PC-9 (cell line): ENCODE results near the gene RGS6. TPM values are rescaled to one million over a fixed set of nuclear protein-coding genes. Genes with fewer than 3 reads are reported as not detected.

Source experiments
- BruUV-seq: library from RNA; stranded (reverse); fragments of 400-500 nt; replicated peaks from 2 replicates; lab custom pipeline; 2021; lab: Mats Ljungman, UMichigan
- CTCF ChIA-PET: fragments of 300-600 bp; sonication (Branson Sonifier 250); formaldehyde crosslinking; loops from one replicate; lab custom pipeline; 2022; ENCODE audit warnings: antibody characterized with exemption; lab: Charles Lee
- POLR2A ChIA-PET: fragments of 300-600 bp; sonication (Branson Sonifier 250); formaldehyde crosslinking; loops from one replicate; lab custom pipeline; 2022; ENCODE audit warnings: antibody characterized with exemption; ENCODE audit not compliant: unreplicated experiment; lab: Charles Lee
- DNase-seq, 2 experiments: peaks; one replicate each; pipeline versions ENCODE4 v3.0.0 to v3.0.0-alpha.2; 2015 to 2022; ENCODE audit warnings: mixed read lengths in 1 of 2
- H2AFZ ChIP-seq: fragments of 200-600 bp; sonication (generic); 2 replicates; pipeline ENCODE4 v1.8.1; 2017; ENCODE audit warnings: antibody characterized with exemption
- H3F3A ChIP-seq: fragments of 200-600 bp; sonication (generic); 2 replicates; pipeline ENCODE4 v1.8.1; 2017; ENCODE audit warnings: antibody characterized with exemption, mild to moderate bottlenecking, low read depth; ENCODE audit not compliant: insufficient read depth
- H3K27ac ChIP-seq: fragments of 200-600 bp; sonication (generic); 2 replicates; pipeline ENCODE4 v1.6.1; 2016; ENCODE audit warnings: mixed run types
- H3K27me3 ChIP-seq: fragments of 200-600 bp; sonication (generic); 2 replicates; pipeline ENCODE4 v1.6.1; 2016; ENCODE audit warnings: low read depth, mixed run types; ENCODE audit not compliant: insufficient read depth
- H3K36me3 ChIP-seq: fragments of 200-600 bp; sonication (generic); 2 replicates; pipeline ENCODE4 v1.6.1; 2016; ENCODE audit warnings: low read depth, mixed run types
- H3K4me1 ChIP-seq: fragments of 200-600 bp; sonication (generic); replicated peaks from 2 replicates; pipeline ENCODE4 v1.6.1; 2016; ENCODE audit warnings: mixed run types; ENCODE audit not compliant: insufficient read depth
- H3K4me2 ChIP-seq: fragments of 200-600 bp; sonication (generic); 2 replicates; pipeline ENCODE4 v1.6.1; 2017; ENCODE audit warnings: mixed run types
- H3K4me3 ChIP-seq: fragments of 200-600 bp; sonication (generic); 2 replicates; pipeline ENCODE4 v1.6.1; 2016; ENCODE audit warnings: mixed run types
- H3K79me2 ChIP-seq: fragments of 200-600 bp; sonication (generic); 2 replicates; pipeline ENCODE4 v1.6.1; 2017; ENCODE audit warnings: low read depth, mixed run types
- H3K9me2 ChIP-seq: fragments of 200-600 bp; sonication (generic); 2 replicates; pipeline ENCODE4 v1.8.1; 2017; ENCODE audit warnings: mild to moderate bottlenecking; ENCODE audit not compliant: insufficient read depth
- H3K9me3 ChIP-seq: fragments of 200-600 bp; sonication (generic); 2 replicates; pipeline ENCODE4 v1.8.1; 2016; ENCODE audit warnings: low read depth; ENCODE audit not compliant: insufficient read depth
- H4K20me1 ChIP-seq: fragments of 200-600 bp; sonication (generic); 2 replicates; pipeline ENCODE4 v1.8.1; 2017; ENCODE audit not compliant: insufficient read depth
- EZH2 ChIP-seq: fragments of 200-600 bp; sonication (generic); IDR thresholded peaks from 2 replicates; pipeline ENCODE4 v1.8.0; 2017; ENCODE audit warnings: antibody characterized with exemption, low read depth
- intact Hi-C: fragments of 100-400 bp; cut with micrococcal nuclease; formaldehyde crosslinking; loops from one replicate; pipeline ENCODE4 v1.10.0; 2022; ENCODE audit not compliant: unreplicated experiment
- total RNA-seq: library from RNA; stranded (reverse); gene quantifications from 2 replicates; pipeline ENCODE4 v1.2.3, GENCODE V29; 2021
- TF ChIP-seq, protein P1 (sequence below): fragments of 200-600 bp; sonication (generic); conservative IDR thresholded peaks from 2 replicates; pipeline ENCODE4 v1.6.1; 2017; ENCODE audit warnings: mixed run types, antibody characterized with exemption, mild to moderate bottlenecking, moderate library complexity

RGS6 gene
- total RNA-seq, 1 experiment from 2014 or later: not detected

DNA sequence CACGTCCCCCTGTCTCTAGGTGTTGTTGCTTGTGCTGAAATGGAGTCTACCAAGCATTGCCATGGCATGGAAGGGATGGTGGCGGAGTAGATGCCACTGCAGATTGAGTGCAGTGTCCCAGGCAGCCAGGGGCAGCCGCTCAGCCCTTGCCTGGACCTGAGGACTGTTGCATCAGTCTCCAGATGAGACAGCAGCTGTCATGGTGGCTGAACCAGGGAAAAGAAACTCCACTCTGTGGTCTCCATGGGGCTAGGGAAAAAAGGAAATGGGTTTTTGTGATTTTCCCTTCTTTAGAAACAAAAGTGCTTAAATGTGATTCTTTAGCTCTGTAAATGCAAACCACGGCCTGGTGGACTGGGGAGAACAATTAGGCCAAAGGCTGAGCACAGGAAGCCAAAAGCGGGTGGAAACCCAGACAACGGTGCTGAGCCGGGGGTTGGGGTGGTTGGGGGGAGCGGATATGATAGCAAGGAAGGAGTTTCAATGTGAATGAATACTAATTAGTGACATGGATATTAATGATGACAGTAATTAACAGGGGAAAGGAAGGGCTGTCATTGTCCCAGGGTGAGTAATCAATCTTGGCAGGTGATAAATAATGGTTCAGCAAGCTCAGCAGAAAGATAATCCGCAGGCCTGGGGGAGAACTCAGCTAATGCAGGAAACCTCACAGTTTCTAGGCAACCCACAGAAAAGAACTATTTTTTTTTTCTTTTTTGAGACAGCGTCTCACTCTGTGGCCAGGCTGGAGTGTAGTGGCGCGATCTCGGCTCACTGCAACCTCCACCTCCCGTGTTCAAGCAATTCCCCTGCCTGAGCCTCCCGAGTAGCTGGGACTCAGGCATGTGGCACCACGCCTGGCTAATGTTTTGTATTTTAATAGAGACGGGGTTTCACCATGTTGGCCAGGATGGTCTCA, 519.1 kb downstream of the RGS6 start:
- ChIA-PET POLR2A (no interaction called here), CTCF (no interaction called here)
- TF ChIP-seq, protein P1, sequence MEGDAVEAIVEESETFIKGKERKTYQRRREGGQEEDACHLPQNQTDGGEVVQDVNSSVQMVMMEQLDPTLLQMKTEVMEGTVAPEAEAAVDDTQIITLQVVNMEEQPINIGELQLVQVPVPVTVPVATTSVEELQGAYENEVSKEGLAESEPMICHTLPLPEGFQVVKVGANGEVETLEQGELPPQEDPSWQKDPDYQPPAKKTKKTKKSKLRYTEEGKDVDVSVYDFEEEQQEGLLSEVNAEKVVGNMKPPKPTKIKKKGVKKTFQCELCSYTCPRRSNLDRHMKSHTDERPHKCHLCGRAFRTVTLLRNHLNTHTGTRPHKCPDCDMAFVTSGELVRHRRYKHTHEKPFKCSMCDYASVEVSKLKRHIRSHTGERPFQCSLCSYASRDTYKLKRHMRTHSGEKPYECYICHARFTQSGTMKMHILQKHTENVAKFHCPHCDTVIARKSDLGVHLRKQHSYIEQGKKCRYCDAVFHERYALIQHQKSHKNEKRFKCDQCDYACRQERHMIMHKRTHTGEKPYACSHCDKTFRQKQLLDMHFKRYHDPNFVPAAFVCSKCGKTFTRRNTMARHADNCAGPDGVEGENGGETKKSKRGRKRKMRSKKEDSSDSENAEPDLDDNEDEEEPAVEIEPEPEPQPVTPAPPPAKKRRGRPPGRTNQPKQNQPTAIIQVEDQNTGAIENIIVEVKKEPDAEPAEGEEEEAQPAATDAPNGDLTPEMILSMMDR: no peak
- no peak for TF ChIP-seq EZH2
- Histone ChIP-seq H3K4me2 (no peak overlapping the region), H4K20me1 (no peaks in the 10 kb centered on the region), H3K27me3 (peaks cover 74% of the 10 kb centered on the region), H2AFZ (no peak overlapping the region), H3K27ac (no peak overlapping the region), H3K4me1 (no peaks in the 10 kb centered on the region), H3F3A (no peaks in the 10 kb centered on the region), H3K4me3 (no peak overlapping the region), H3K79me2 (no peaks in the 10 kb centered on the region), H3K9me3 (no peaks in the 10 kb centered on the region), H3K9me2 (no peaks in the 10 kb centered on the region), H3K36me3 (no peaks in the 10 kb centered on the region)
- intact Hi-C loops: no loop called here
- no peak for DNase-seq
- no TSS peak for BruUV-seq

DNA sequence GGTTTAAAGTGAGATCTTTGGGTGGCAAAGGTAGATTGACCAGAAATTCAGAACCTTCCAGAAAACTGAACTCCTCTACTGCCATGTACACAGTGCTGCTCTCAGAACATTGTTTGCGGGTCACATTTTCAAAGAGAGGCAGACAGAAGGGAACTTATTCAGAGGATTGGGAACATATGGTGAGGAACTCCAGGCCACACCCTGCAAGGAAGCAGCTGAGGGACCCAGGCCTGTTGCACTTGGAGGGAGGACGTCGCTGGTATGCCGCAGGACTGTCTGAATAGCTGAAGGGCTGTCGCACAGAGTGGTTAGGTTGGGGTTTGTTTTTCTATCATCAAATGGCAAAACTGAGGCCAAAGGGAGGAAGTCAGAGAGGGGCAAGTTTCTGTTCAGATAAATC, 520.5 kb downstream of the RGS6 start:
- no peak overlapping the region for H3K4me3 ChIP-seq
- H3K27me3 ChIP-seq: peaks cover 70% of the 10 kb centered on the region
- TF ChIP-seq, protein P1: no peak
- TF ChIP-seq EZH2: no peak
- no peak overlapping the region for H2AFZ ChIP-seq
- H3K9me2 ChIP-seq: no peaks in the 10 kb centered on the region
- intact Hi-C loops: no loop called here
- H3K36me3 ChIP-seq: no peaks in the 10 kb centered on the region
- BruUV-seq: no TSS peak
- no peaks in the 10 kb centered on the region for H3K79me2 ChIP-seq
- no peak overlapping the region for H3K27ac ChIP-seq
- no peak overlapping the region for H3K4me2 ChIP-seq
- no peaks in the 10 kb centered on the region for H3F3A ChIP-seq
- POLR2A ChIA-PET: no interaction called here
- no peaks in the 10 kb centered on the region for H4K20me1 ChIP-seq
- no peaks in the 10 kb centered on the region for H3K9me3 ChIP-seq
- H3K4me1 ChIP-seq: no peaks in the 10 kb centered on the region
- no peak for DNase-seq
- CTCF ChIA-PET: no interaction called here

DNA sequence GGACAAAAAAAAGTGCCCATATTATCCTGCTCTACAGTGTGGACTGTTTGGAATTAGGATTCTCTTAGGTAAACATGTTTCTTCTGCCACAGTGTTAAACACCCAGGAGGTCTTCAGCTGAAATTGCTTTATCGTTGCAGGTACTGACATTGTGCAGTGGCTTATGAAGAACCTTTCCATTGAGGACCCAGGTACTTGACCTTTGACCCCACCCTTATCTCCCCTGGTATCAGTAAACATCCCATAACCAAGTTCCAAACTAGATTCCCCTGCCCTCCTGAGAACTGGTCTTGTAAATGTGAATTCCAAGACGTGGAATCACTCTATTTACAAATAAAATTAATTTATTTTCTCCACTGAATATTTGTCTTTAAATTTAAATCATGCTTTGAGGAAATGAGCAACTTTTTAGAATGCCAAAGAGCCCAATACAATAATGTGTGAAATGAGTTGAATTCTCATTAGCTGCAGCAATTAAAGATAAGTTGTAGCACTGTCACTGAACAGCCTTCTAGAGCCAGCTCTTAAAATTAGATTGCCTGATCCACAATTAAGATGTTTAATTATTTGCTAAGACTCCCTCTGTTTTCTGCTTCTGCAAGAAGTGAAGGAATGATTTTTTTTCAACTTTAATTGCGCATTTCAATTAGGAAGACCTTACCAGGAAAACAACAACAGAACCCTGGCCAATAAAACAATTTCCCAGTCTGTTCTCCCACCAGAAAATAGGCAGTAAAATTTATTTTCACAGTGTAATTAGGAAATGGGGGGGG, 522.3 kb downstream of the RGS6 start:
- intact Hi-C loops: no loop called here
- no peaks in the 10 kb centered on the region for H3K9me2 ChIP-seq
- ChIA-PET POLR2A (no interaction called here), CTCF (no interaction called here)
- H2AFZ ChIP-seq: no peak overlapping the region
- H3K79me2 ChIP-seq: no peaks in the 10 kb centered on the region
- H3K36me3 ChIP-seq: no peaks in the 10 kb centered on the region
- no peaks in the 10 kb centered on the region for H3K4me1 ChIP-seq
- DNase-seq: no peak
- H3K4me3 ChIP-seq: no peak overlapping the region
- H3K27me3 ChIP-seq: peaks cover 61% of the 10 kb centered on the region
- TF ChIP-seq EZH2: no peak
- TF ChIP-seq, protein P1: no peak
- H4K20me1 ChIP-seq: no peaks in the 10 kb centered on the region
- no peaks in the 10 kb centered on the region for H3F3A ChIP-seq
- BruUV-seq: no TSS peak
- H3K4me2 ChIP-seq: no peak overlapping the region
- H3K9me3 ChIP-seq: no peaks in the 10 kb centered on the region
- H3K27ac ChIP-seq: no peak overlapping the region
